OCI-M1 (cell line): ENCODE data around the gene ZKSCAN1.

Experiments used
- DNase-seq: peaks from one replicate; lab custom pipeline; 2025; lab: John Stamatoyannopoulos, UW

Gene ZKSCAN1

GRCh38 chr7:100080907-100081534 lies 65.6 kb downstream of the ZKSCAN1 start:
- peak; percentile 62 for DNase-seq

- DNase-seq = peak; percentile 100
Measured at GRCh38 chr7:100081535-100082102, 66.2 kb downstream of the ZKSCAN1 start, which contains the start of gene ZNF3. TSS of gene ZNF3 (minus strand) at chr7:100081723. CDS start at chr7:100077357, 4,366 bp downstream.

DNA sequence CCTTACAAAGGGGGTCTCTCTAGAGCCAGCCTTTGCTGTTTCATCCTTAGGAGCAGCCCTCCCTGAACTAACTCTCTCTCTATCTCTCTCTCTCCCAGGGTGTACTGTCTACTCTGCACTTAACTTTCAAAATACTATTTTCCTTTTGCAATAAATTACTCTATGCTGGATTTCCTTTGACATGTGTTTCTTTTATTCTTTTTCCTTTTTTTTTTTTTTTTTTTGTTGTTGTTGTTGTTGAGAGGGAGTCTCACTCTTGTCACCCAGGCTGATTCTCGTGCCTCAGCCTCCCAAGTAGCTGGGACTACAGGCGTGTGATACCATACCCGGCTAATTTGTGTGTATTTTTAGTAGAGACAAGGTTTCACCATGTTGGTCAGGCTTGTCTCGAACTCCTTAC lies 67.6 kb downstream of the ZKSCAN1 start:
- no peak for DNase-seq

GRCh38 chr7:100085515-100085914 lies 70.1 kb downstream of the ZKSCAN1 start:
- no peak for DNase-seq

DNA sequence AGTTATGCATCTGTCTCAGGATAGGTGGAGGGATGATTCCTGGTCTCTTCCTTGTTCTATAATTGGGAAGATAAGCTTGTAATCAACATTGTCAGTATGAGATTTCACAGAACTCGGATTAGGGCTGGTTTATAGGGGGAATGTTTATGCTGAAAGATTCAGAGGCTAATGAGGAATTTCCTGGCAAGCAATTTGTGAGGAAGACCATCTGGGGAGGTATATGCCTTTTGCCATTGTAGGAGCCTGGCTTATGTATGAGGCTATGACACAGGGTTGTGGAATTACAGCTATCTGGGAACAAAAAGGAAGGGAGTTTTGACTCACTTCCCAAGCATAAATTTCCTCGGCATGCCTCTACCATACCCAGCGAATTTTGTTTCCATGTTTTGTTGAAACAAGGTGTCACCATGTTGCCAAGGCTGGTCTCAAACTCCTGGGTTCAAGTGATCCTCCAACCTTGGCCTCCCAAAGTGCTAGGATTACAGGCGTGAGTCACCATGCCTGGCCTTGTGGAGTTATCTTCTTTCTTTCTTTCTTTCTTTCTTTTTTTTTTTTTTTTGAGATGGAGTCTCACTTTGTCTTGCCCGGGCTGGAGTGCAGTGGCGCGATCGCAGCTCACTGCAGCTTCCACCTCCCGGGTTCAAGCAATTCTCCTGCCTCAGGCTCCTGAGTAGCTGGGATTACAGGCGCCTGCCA lies 71.8 kb downstream of the ZKSCAN1 start:
- no peak for DNase-seq

DNA sequence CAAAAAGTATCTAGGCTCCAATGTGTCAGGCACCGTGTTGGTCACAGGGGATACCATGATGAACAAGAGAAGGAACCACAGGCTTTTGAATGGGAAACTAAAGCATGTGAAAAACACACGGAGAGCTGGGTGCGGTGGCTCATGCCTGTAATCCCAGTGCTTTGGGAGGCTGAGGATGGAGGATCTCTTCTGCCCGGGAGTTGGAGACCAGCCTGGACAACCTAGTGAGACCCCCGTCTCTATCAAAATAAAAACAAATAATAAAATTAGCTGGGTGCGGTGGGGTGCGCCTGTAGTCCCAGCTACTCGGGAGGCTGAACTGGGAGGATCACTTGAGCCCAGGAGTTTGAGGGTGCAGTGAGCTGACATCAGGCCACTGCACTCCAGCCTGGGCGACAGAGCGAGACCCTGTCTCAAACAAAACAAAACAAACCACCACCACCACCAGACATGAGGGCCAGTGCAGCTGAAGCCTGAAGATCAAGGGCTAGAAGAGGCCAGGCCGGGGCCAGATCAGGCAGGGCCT lies 72.8 kb downstream of the ZKSCAN1 start:
- no peak for DNase-seq

DNA sequence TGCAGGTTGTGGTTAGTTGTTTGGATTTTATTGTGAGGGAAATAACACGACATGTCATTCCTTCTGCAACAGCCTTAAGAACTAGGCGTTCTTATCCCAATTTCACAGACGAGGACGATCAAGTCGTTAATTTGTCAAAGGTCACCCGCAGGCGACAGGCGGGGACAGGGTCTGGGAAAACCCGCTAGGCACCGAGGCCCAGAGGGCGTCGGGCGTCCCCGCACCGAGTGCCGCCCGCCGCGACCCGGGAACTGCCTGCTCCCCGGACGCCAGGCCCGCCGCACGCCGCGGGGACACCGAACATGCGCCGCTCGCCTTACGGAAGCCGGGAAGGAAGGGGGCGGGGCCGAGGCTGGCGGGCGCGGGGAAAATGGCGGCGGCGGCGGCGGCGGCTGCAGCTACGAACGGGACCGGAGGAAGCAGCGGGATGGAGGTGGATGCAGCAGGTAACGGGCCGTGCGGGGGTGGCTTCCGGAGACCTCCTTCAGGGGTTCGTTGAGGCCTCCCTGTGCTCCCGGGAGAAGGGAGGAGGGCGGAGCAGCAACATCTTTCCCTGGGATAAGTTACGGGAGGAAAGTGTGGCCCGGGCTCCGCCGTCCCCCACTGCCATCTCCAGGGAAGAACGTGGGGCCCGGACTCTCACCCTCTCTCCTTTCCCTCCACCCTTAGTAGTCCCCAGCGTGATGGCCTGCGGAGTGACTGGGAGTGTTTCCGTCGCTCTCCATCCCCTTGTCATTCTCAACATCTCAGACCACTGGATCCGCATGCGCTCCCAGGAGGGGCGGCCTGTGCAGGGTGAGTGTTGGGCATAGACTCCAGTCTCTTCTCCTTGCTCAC lies 73.4 kb downstream of the ZKSCAN1 start, which contains the start of gene COPS6:
TSS of gene COPS6 (plus strand) at position 349 of the 837 bp plus-strand sequence. CDS start at position 371, 22 bp downstream.
- peak; percentile 89 for DNase-seq

GRCh38 chr7:100089458-100090196 lies 74.2 kb downstream of the ZKSCAN1 start:
- DNase-seq = no peak

DNA sequence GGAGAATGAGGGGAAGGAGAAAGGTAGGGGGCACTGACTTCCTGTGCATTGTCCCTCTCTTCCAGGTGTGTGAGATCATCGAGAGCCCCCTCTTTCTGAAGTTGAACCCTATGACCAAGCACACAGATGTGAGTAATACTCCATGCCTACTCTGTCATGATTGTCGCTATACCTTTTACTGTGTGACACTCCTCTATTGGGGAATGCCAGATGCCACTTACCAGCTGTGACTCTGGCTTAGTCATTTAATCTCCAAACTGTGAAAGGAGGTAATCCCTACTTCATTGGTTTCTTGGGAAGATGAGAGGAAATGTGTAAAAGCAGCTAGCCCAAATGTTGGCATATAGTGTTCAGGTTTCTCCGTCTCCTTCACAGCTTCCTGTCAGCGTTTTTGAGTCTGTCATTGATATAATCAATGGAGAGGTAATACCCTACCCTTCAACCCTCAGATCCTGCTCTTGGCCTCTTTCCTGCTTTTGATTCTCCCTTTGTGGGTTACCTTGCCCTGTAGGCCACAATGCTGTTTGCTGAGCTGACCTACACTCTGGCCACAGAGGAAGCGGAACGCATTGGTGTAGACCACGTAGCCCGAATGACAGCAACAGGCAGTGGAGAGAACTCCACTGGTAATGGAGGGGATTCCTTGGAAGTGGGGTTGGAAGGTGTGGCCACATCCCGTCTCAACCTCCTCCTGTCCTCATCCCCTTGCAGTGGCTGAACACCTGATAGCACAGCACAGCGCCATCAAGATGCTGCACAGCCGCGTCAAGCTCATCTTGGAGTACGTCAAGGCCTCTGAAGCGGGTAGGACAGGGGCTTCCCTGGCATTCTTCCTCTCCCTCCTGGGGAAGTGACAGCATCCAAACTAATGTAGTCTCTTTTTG lies 75.4 kb downstream of the ZKSCAN1 start:
- DNase-seq = no peak
